AG04450 (cell line): Measurements from ENCODE around the gene CC2D2A. TPM values are rescaled to one million over a fixed set of nuclear protein-coding genes. Genes with fewer than 3 reads are reported as not detected.

ENCODE experiments used
- CTCF ChIA-PET: fragments of 300-600, 350-600 bp; formaldehyde crosslinking; extraction: SDS; loops from one replicate; lab custom pipeline; 2022; ENCODE audit warnings: antibody characterized with exemption, inconsistent platforms; lab: Charles Lee
- POLR2A ChIA-PET: fragments of 350-600 bp; formaldehyde crosslinking; extraction: SDS; loops from one replicate; lab custom pipeline; 2021; ENCODE audit warnings: antibody characterized with exemption, inconsistent platforms; lab: Yijun Ruan, JAX
- DNase-seq: peaks from one replicate; pipeline ENCODE4 v3.0.0-alpha.2; 2011; ENCODE audit warnings: low read depth, low spot score
- H3K27ac ChIP-seq: one replicate; pipeline ENCODE4 v1.5.1; 2012; ENCODE audit warnings: low read depth, low read length, control low read depth
- H3K27me3 ChIP-seq: one replicate; pipeline ENCODE4 v1.6.0; 2012; ENCODE audit warnings: low read length; ENCODE audit not compliant: control insufficient read depth, insufficient read depth
- H3K4me3 ChIP-seq: 2 replicates; pipeline ENCODE4 v1.5.1; 2011; ENCODE audit warnings: mild to moderate bottlenecking, low read depth, low read length, control low read depth
- H3K9me3 ChIP-seq: 2 replicates; pipeline ENCODE4 v1.5.1; 2012; ENCODE audit warnings: low read length; ENCODE audit not compliant: control insufficient read depth, insufficient read depth
- CTCF ChIP-seq: IDR thresholded peaks from 2 replicates; pipeline ENCODE4 v1.5.1; 2011; ENCODE audit warnings: low read depth, low read length, control low read depth, inconsistent platforms
- polyA plus RNA-seq: library from polyadenylated mRNA; depleted of rRNA; stranded (reverse); fragments of >200 nt; gene quantifications from 2 replicates; pipeline ENCODE4 v1.2.3, GENCODE V29; 2011

The CC2D2A gene
- polyA plus RNA-seq, 1 experiment: 40.7 TPM

GRCh38 chr4:15536552-15537499 lies 67.1 kb downstream of the CC2D2A start:
- no peak for DNase-seq
- no peak for TF ChIP-seq CTCF
- no peaks in the 10 kb centered on the region for H3K27me3 ChIP-seq
- H3K4me3 ChIP-seq: no peak overlapping the region
- H3K27ac ChIP-seq: no peak overlapping the region
- ChIA-PET CTCF (no interaction called here), POLR2A (no interaction called here)
- no peaks in the 10 kb centered on the region for H3K9me3 ChIP-seq

- POLR2A ChIA-PET: no interaction called here
These were observed 72.3 kb downstream of the CC2D2A start for GRCh38 chr4:15541941-15542340.

GRCh38 chr4:15542760-15543159 lies 73.1 kb downstream of the CC2D2A start:
- no peak overlapping the region for H3K4me3 ChIP-seq
- ChIA-PET POLR2A (no interaction called here), CTCF (no interaction called here)
- no peak for DNase-seq
- no peak overlapping the region for H3K27ac ChIP-seq
- H3K9me3 ChIP-seq: no peaks in the 10 kb centered on the region
- H3K27me3 ChIP-seq: no peaks in the 10 kb centered on the region
- TF ChIP-seq CTCF: no peak

More at GRCh38 chr4:15541941-15542340, 72.3 kb downstream of the CC2D2A start:
- Histone ChIP-seq H3K4me3 (no peak overlapping the region), H3K27me3 (no peaks in the 10 kb centered on the region), H3K27ac (no peak overlapping the region), H3K9me3 (no peaks in the 10 kb centered on the region)
- CTCF ChIA-PET: no interaction called here
- TF ChIP-seq CTCF: no peak
- DNase-seq: no peak

GRCh38 chr4:15543537-15544247 lies 74.0 kb downstream of the CC2D2A start:
- ChIA-PET CTCF (no interaction called here), POLR2A (interaction anchor here (0.6 kb wide), 1 partner anchor 73 kb away, joined by 4 read pairs; no protein-coding TSS in a partner anchor)
- H3K4me3 ChIP-seq: no peak overlapping the region
- H3K27ac ChIP-seq: no peak overlapping the region
- H3K9me3 ChIP-seq: no peaks in the 10 kb centered on the region
- no peak for DNase-seq
- no peak for TF ChIP-seq CTCF
- H3K27me3 ChIP-seq: no peaks in the 10 kb centered on the region
